K562 (cell line): Measurements from ENCODE around the gene MOCS3. TPM values are rescaled to one million over a fixed set of nuclear protein-coding genes. Genes with fewer than 3 reads are reported as not detected.

Source experiments
- ATF2 ChIP-seq: sonication (generic); formaldehyde crosslinking; IDR thresholded peaks from 2 replicates; pipeline ENCODE4 v1.8.1; 2022; ENCODE audit warnings: missing genetic modification reagents
- BCLAF1 ChIP-seq, 2 experiments: fragments of 450-650 bp in 1 of 2; IDR thresholded peaks; 2 replicates each; pipeline ENCODE4 v1.6.1; 2011 to 2017; ENCODE audit warnings: low read depth in 2 of 2, antibody characterized with exemption in 1 of 2, borderline replicate concordance in 1 of 2, low read length in 1 of 2, mild to moderate bottlenecking in 1 of 2, mixed read lengths in 1 of 2; ENCODE audit not compliant: control insufficient read depth in 1 of 2
- GABPB1 ChIP-seq: sonication (generic); formaldehyde crosslinking; IDR thresholded peaks from 2 replicates; pipeline ENCODE4 v1.8.0; 2022; ENCODE audit warnings: mild to moderate bottlenecking, missing genetic modification reagents
- GATAD2A ChIP-seq: fragments of 450-650 bp; IDR thresholded peaks from 2 replicates; pipeline ENCODE4 v1.6.1; 2017
- HNRNPL ChIP-seq: fragments of 200-400 bp; formaldehyde crosslinking; IDR thresholded peaks from 2 replicates; pipeline ENCODE4 v1.6.1; 2017; ENCODE audit warnings: low read depth, mild to moderate bottlenecking, low read length
- HSF4 ChIP-seq: fragments of 250-450 bp; sonication (Bioruptor Pico); IDR thresholded peaks from 2 replicates; pipeline ENCODE4 v2.1.2; 2022; ENCODE audit warnings: mild to moderate bottlenecking, moderate library complexity, borderline replicate concordance
- KDM2B ChIP-seq: fragments of 250-450 bp; sonication (Bioruptor Pico); IDR thresholded peaks from 2 replicates; pipeline ENCODE4 v1.8.0; 2021; ENCODE audit warnings: mild to moderate bottlenecking, moderate library complexity
- MTA2 ChIP-seq: fragments of 450-650 bp; IDR thresholded peaks from 2 replicates; pipeline ENCODE4 v1.6.1; 2016; ENCODE audit warnings: low read depth
- PTBP1 ChIP-seq: fragments of 200-400 bp; formaldehyde crosslinking; IDR thresholded peaks from 2 replicates; pipeline ENCODE4 v1.6.1; 2017; ENCODE audit warnings: low read depth, low read length
- SAP30 ChIP-seq: fragments of 200-600 bp; sonication (generic); IDR thresholded peaks from 2 replicates; pipeline ENCODE4 v1.6.1; 2012; ENCODE audit warnings: borderline replicate concordance, low read depth, mild to moderate bottlenecking, moderate library complexity, low read length, control low read depth, inconsistent platforms; ENCODE audit not compliant: insufficient read depth, poor library complexity, severe bottlenecking
- TEAD1 ChIP-seq, 2 experiments: fragments of 450-650 bp in 1 of 2; sonication (generic) in 1 of 2; formaldehyde crosslinking; IDR thresholded peaks; 2 replicates each; pipeline versions ENCODE4 v1.4.0 to v1.8.0; 2020 to 2022; ENCODE audit warnings: mild to moderate bottlenecking in 2 of 2, missing genetic modification reagents in 1 of 2
- ZBTB9 ChIP-seq: fragments of 450-650 bp; formaldehyde crosslinking; IDR thresholded peaks from 2 replicates; pipeline ENCODE4 v1.4.0; 2020; ENCODE audit warnings: mild to moderate bottlenecking, moderate library complexity
- ZNF511 ChIP-seq: sonication (generic); formaldehyde crosslinking; IDR thresholded peaks from 2 replicates; pipeline ENCODE4 v1.8.0; 2022; ENCODE audit warnings: mild to moderate bottlenecking, missing genetic modification reagents
- ZNF592 ChIP-seq: fragments of 450-650 bp; IDR thresholded peaks from 2 replicates; pipeline ENCODE4 v1.6.1; 2017; ENCODE audit warnings: antibody characterized with exemption, mild to moderate bottlenecking
- ZNF79 ChIP-seq: fragments of 250-450 bp; sonication (Bioruptor Pico); IDR thresholded peaks from 2 replicates; pipeline ENCODE4 v1.4.0; 2020; ENCODE audit warnings: low read depth, mild to moderate bottlenecking, moderate library complexity
- polyA plus RNA-seq, 8 experiments: library from polyadenylated mRNA; depleted of rRNA in 4 of 8; stranded (reverse) in 5 of 8; unstranded in 3 of 8; fragments of >200 nt; fragmentation: Nextera tagmentation in 2 of 8; fragmentation: Illumina TruSeq in 1 of 8; extraction: Ambion mirVana in 2 of 8; extraction: Trizol in 1 of 8; gene quantifications; 2 replicates each; pipeline versions ENCODE4 v1.2.1 to v1.2.3, GENCODE V29; 2011 to 2014; ENCODE audit warnings: inconsistent platforms in 1 of 8, missing spikeins in 1 of 8
- total RNA-seq, 7 experiments: library from RNA; depleted of rRNA in 6 of 7; stranded (reverse); fragments of >200 nt in 6 of 7; fragmentation: Illumina TruSeq in 2 of 7; extraction: Trizol in 2 of 7; gene quantifications; 2 replicates each; pipeline versions ENCODE4 v1.2.1 to v1.2.3, GENCODE V29; 2011 to 2021; ENCODE audit warnings: low replicate concordance in 1 of 7

The MOCS3 gene
- total and polyA plus RNA-seq, 9 of the 15 experiments (the other 6 are each of a cell fraction or from before 2014, with no cell fraction given) = 0.70 to 6.2 (median 2.9) TPM

GRCh38 chr20:50929299-50930138 lies 29.1 kb upstream of the MOCS3 start (continued):
- TF ChIP-seq ZNF511 (CRISPR knock-in tag) = 0 out of 2 replicates have a peak, but pooled peaks have one; percentile 28
- TF ChIP-seq TEAD1 (CRISPR knock-in tag; IDR thresholded peaks at IDR 0.05) = peak; percentile 66 to 86
- TF ChIP-seq SAP30 = peak; percentile 24
- TF ChIP-seq ZBTB9 = peak; percentile 56; the same call in 1 of the 2 replicates
- TF ChIP-seq BCLAF1 (IDR thresholded peaks at IDR 0.05; ENCODE audit: borderline replicate concordance in 1 of 2, control insufficient read depth in 1 of 2, low read depth in 2 of 2, low read length in 1 of 2) = peak in 1 of 2 experiments; percentile 70; a peak in 1 of 4 replicates
- TF ChIP-seq KDM2B (CRISPR knock-in tag) = no peak
- TF ChIP-seq ATF2 (CRISPR knock-in tag) = no peak
- peak; percentile 93 for TF ChIP-seq ZNF592
- TF ChIP-seq HSF4 (CRISPR knock-in tag) = no peak
- 0 out of 2 replicates have a peak, but pooled peaks have one; percentile 9 for TF ChIP-seq MTA2
- 0 out of 2 replicates have a peak, but pooled peaks have one; percentile 24 for TF ChIP-seq ZNF79 (CRISPR knock-in tag)
- TF ChIP-seq GABPB1 (CRISPR knock-in tag) = peak; percentile 88
- TF ChIP-seq HNRNPL = no peak
- TF ChIP-seq PTBP1 = peak; percentile 85; the same call in 1 of the 2 replicates
- TF ChIP-seq GATAD2A = peak; percentile 75
